Activated naive CD4-positive, alpha-beta T cell treated with anti-CD3 and anti-CD28 coated beads, Interleukin-2, amount 10 ng/mL, durations not matched to agents 7 days and 5 days (primary cell): Measurements from ENCODE around the gene LAMC2.
"Not testable (repeated sequence)": the region's sequence is repeated elsewhere in the genome, so short reads cannot be mapped to it uniquely, and the experiment has no call there.

Experiments
- CTCF ChIA-PET: fragments of 350-600 bp; sonication (Branson Sonifier 250); formaldehyde crosslinking; loops from one replicate; lab custom pipeline; 2021; ENCODE audit warnings: antibody characterized with exemption; lab: Charles Lee
- DNase-seq: peaks from one replicate; pipeline ENCODE4 v3.0.0-alpha.2; 2020
- H3K27ac Mint-ChIP-seq: one replicate; pipeline ENCODE4 v1.8.0; 2021; ENCODE audit warnings: mild to moderate bottlenecking, moderate library complexity, mixed read lengths
- H3K27me3 Mint-ChIP-seq: one replicate; pipeline ENCODE4 v1.8.0; 2021; ENCODE audit warnings: mild to moderate bottlenecking, mixed read lengths
- H3K36me3 Mint-ChIP-seq: one replicate; pipeline ENCODE4 v1.8.0; 2021; ENCODE audit warnings: mixed read lengths
- H3K4me1 Mint-ChIP-seq: one replicate; pipeline ENCODE4 v1.8.0; 2021; ENCODE audit warnings: mixed read lengths
- H3K4me3 Mint-ChIP-seq: one replicate; pipeline ENCODE4 v1.8.0; 2021; ENCODE audit warnings: mild to moderate bottlenecking, moderate library complexity, mixed read lengths
- H3K9me3 Mint-ChIP-seq: one replicate; pipeline ENCODE4 v1.8.0; 2021; ENCODE audit warnings: mixed read lengths

Gene LAMC2

GRCh38 chr1:183185941-183186490 is at the start of gene LAMC2:
TSS of gene LAMC2 (plus strand) at chr1:183186264. CDS start at chr1:183186353, 89 bp downstream.
- H3K9me3 Mint-ChIP-seq = no peaks in the 10 kb centered on the region
- no peaks in the 10 kb centered on the region for H3K36me3 Mint-ChIP-seq
- H3K27ac Mint-ChIP-seq = no peak within 1 kb of the TSS
- CTCF ChIA-PET = interaction anchor here (0.6 kb wide), 1 partner anchor 221 kb away, joined by 3 read pairs; no protein-coding TSS in a partner anchor
- H3K4me3 Mint-ChIP-seq = peak within 1 kb of the TSS; percentile 30
- peak; percentile 30 for DNase-seq
- H3K4me1 Mint-ChIP-seq = peaks cover 4% of the 10 kb centered on the region
- H3K27me3 Mint-ChIP-seq = peaks cover 36% of the 10 kb centered on the region

- CTCF ChIA-PET = no interaction called here
- H3K36me3 Mint-ChIP-seq = no peaks in the 10 kb centered on the region
Measured at GRCh38 chr1:183137782-183138181, 48.3 kb upstream of the LAMC2 start.

GRCh38 chr1:183138301-183138700 is 47.8 kb upstream of the LAMC2 start:
- CTCF ChIA-PET = no interaction called here

More at GRCh38 chr1:183137782-183138181, 48.3 kb upstream of the LAMC2 start:
- Mint-ChIP-seq H3K4me3 (no peak overlapping the region), H3K27me3 (peaks cover 10% of the 10 kb centered on the region), H3K27ac (no peak overlapping the region), H3K4me1 (no peaks in the 10 kb centered on the region), H3K9me3 (no peaks in the 10 kb centered on the region)
- no peak for DNase-seq

GRCh38 chr1:183139281-183139942 is 46.7 kb upstream of the LAMC2 start:
- H3K27ac Mint-ChIP-seq = no peak overlapping the region
- no peaks in the 10 kb centered on the region for H3K36me3 Mint-ChIP-seq
- no peaks in the 10 kb centered on the region for H3K9me3 Mint-ChIP-seq
- CTCF ChIA-PET = no interaction called here
- no peaks in the 10 kb centered on the region for H3K4me1 Mint-ChIP-seq
- DNase-seq = no peak
- H3K27me3 Mint-ChIP-seq = peaks cover 10% of the 10 kb centered on the region
- H3K4me3 Mint-ChIP-seq = no peak overlapping the region

More at GRCh38 chr1:183138301-183138700, 47.8 kb upstream of the LAMC2 start:
- Mint-ChIP-seq H3K27me3 (peaks cover 10% of the 10 kb centered on the region), H3K9me3 (no peaks in the 10 kb centered on the region), H3K36me3 (no peaks in the 10 kb centered on the region), H3K4me1 (no peaks in the 10 kb centered on the region), H3K4me3 (no peak overlapping the region), H3K27ac (no peak overlapping the region)
- no peak for DNase-seq

- no peak overlapping the region for H3K27ac Mint-ChIP-seq
- no peaks in the 10 kb centered on the region for H3K4me1 Mint-ChIP-seq
- H3K27me3 Mint-ChIP-seq = peaks cover 10% of the 10 kb centered on the region
- CTCF ChIA-PET = no interaction called here
- no peaks in the 10 kb centered on the region for H3K36me3 Mint-ChIP-seq
- DNase-seq = no peak
- H3K4me3 Mint-ChIP-seq = no peak overlapping the region
- H3K9me3 Mint-ChIP-seq = no peaks in the 10 kb centered on the region
Measured at GRCh38 chr1:183140633-183141032, 45.4 kb upstream of the LAMC2 start.

- H3K4me3 Mint-ChIP-seq = no peak overlapping the region
- no peaks in the 10 kb centered on the region for H3K9me3 Mint-ChIP-seq
- no peak for DNase-seq
- CTCF ChIA-PET = no interaction called here
- H3K27ac Mint-ChIP-seq = no peak overlapping the region
- peaks cover 10% of the 10 kb centered on the region for H3K27me3 Mint-ChIP-seq
- H3K36me3 Mint-ChIP-seq = no peaks in the 10 kb centered on the region
- H3K4me1 Mint-ChIP-seq = no peaks in the 10 kb centered on the region
Measured at GRCh38 chr1:183142171-183142570, 43.9 kb upstream of the LAMC2 start.

- Mint-ChIP-seq H3K27me3 (peaks cover 4% of the 10 kb centered on the region), H3K36me3 (no peaks in the 10 kb centered on the region), H3K9me3 (no peaks in the 10 kb centered on the region), H3K4me1 (no peaks in the 10 kb centered on the region), H3K27ac (no peak overlapping the region), H3K4me3 (no peak overlapping the region)
- CTCF ChIA-PET = no interaction called here
- DNase-seq = no peak
Measured at GRCh38 chr1:183143576-183144315, 42.3 kb upstream of the LAMC2 start.

- Mint-ChIP-seq H3K4me3 (no peak overlapping the region), H3K9me3 (no peaks in the 10 kb centered on the region), H3K27me3 (peaks cover 3% of the 10 kb centered on the region), H3K36me3 (no peaks in the 10 kb centered on the region), H3K4me1 (no peaks in the 10 kb centered on the region), H3K27ac (no peak overlapping the region)
- CTCF ChIA-PET = no interaction called here
- DNase-seq = no peak
Measured at GRCh38 chr1:183144752-183145151, 41.3 kb upstream of the LAMC2 start.

- Mint-ChIP-seq H3K9me3 (no peaks in the 10 kb centered on the region), H3K4me3 (no peak overlapping the region), H3K27me3 (peaks cover 8% of the 10 kb centered on the region), H3K27ac (no peak overlapping the region), H3K36me3 (no peaks in the 10 kb centered on the region), H3K4me1 (no peaks in the 10 kb centered on the region)
- CTCF ChIA-PET = no interaction called here
- no peak for DNase-seq
Measured at GRCh38 chr1:183147735-183148134, 38.3 kb upstream of the LAMC2 start.

GRCh38 chr1:183148599-183148998 is 37.5 kb upstream of the LAMC2 start:
- Mint-ChIP-seq H3K27ac (no peak overlapping the region), H3K4me1 (no peaks in the 10 kb centered on the region), H3K9me3 (no peaks in the 10 kb centered on the region), H3K36me3 (no peaks in the 10 kb centered on the region), H3K27me3 (peaks cover 8% of the 10 kb centered on the region), H3K4me3 (no peak overlapping the region)
- DNase-seq = no peak
- CTCF ChIA-PET = no interaction called here

GRCh38 chr1:183149273-183149672 is 36.8 kb upstream of the LAMC2 start:
- no peaks in the 10 kb centered on the region for H3K9me3 Mint-ChIP-seq
- CTCF ChIA-PET = no interaction called here
- no peak overlapping the region for H3K27ac Mint-ChIP-seq
- H3K4me1 Mint-ChIP-seq = no peaks in the 10 kb centered on the region
- H3K27me3 Mint-ChIP-seq = peaks cover 8% of the 10 kb centered on the region
- no peak overlapping the region for H3K4me3 Mint-ChIP-seq
- H3K36me3 Mint-ChIP-seq = no peaks in the 10 kb centered on the region
- DNase-seq = no peak

GRCh38 chr1:183150032-183150431 is 36.0 kb upstream of the LAMC2 start:
- H3K36me3 Mint-ChIP-seq, DNase-seq, CTCF ChIA-PET, H3K4me3 Mint-ChIP-seq, H3K27me3 Mint-ChIP-seq, H3K4me1 Mint-ChIP-seq, H3K9me3 Mint-ChIP-seq: not testable (repeated sequence)
- peak overlapping the region; percentile 22 for H3K27ac Mint-ChIP-seq

- DNase-seq = no peak
- CTCF ChIA-PET = no interaction called here
- Mint-ChIP-seq H3K36me3 (no peaks in the 10 kb centered on the region), H3K9me3 (no peaks in the 10 kb centered on the region), H3K27me3 (peaks cover 8% of the 10 kb centered on the region), H3K27ac (peak overlapping the region; percentile 22), H3K4me1 (no peaks in the 10 kb centered on the region), H3K4me3 (no peak overlapping the region)
Measured at GRCh38 chr1:183150445-183150844, 35.6 kb upstream of the LAMC2 start.

GRCh38 chr1:183152180-183152579 is 33.9 kb upstream of the LAMC2 start:
- Mint-ChIP-seq H3K36me3 (no peaks in the 10 kb centered on the region), H3K4me3 (no peak overlapping the region), H3K27me3 (peaks cover 8% of the 10 kb centered on the region), H3K4me1 (no peaks in the 10 kb centered on the region), H3K9me3 (no peaks in the 10 kb centered on the region), H3K27ac (no peak overlapping the region)
- CTCF ChIA-PET = no interaction called here
- no peak for DNase-seq

GRCh38 chr1:183155939-183156338 is 30.1 kb upstream of the LAMC2 start:
- Mint-ChIP-seq H3K36me3 (no peaks in the 10 kb centered on the region), H3K27me3 (peaks cover 5% of the 10 kb centered on the region), H3K4me3 (no peak overlapping the region), H3K4me1 (no peaks in the 10 kb centered on the region), H3K9me3 (no peaks in the 10 kb centered on the region), H3K27ac (no peak overlapping the region)
- CTCF ChIA-PET = no interaction called here
- DNase-seq = no peak
